ENCODE data around the gene NNAT.

- no peak for TF ChIP-seq EZH2 (IDR thresholded peaks at IDR 0.05; ENCODE audit: borderline replicate concordance, low read depth, low read length, poor library complexity, severe bottlenecking)
- TF ChIP-seq, protein P1, sequence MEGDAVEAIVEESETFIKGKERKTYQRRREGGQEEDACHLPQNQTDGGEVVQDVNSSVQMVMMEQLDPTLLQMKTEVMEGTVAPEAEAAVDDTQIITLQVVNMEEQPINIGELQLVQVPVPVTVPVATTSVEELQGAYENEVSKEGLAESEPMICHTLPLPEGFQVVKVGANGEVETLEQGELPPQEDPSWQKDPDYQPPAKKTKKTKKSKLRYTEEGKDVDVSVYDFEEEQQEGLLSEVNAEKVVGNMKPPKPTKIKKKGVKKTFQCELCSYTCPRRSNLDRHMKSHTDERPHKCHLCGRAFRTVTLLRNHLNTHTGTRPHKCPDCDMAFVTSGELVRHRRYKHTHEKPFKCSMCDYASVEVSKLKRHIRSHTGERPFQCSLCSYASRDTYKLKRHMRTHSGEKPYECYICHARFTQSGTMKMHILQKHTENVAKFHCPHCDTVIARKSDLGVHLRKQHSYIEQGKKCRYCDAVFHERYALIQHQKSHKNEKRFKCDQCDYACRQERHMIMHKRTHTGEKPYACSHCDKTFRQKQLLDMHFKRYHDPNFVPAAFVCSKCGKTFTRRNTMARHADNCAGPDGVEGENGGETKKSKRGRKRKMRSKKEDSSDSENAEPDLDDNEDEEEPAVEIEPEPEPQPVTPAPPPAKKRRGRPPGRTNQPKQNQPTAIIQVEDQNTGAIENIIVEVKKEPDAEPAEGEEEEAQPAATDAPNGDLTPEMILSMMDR (conservative IDR thresholded peaks at IDR 0.05; ENCODE audit: low read depth, low read length), result no peak
These were observed 3.1 kb downstream of the NNAT start for GRCh38 chr20:37523911-37524700.
